ENCODE data around the gene UTP14C. TPM values are rescaled to one million over a fixed set of nuclear protein-coding genes. Genes with fewer than 3 reads are reported as not detected.
"Not testable (repeated sequence)": the region's sequence is repeated elsewhere in the genome, so short reads cannot be mapped to it uniquely, and the experiment has no call there.

Gene UTP14C
- total and polyA plus RNA-seq, 2 experiments from 2014 or later, result 10.0 to 24.7 TPM

DNA sequence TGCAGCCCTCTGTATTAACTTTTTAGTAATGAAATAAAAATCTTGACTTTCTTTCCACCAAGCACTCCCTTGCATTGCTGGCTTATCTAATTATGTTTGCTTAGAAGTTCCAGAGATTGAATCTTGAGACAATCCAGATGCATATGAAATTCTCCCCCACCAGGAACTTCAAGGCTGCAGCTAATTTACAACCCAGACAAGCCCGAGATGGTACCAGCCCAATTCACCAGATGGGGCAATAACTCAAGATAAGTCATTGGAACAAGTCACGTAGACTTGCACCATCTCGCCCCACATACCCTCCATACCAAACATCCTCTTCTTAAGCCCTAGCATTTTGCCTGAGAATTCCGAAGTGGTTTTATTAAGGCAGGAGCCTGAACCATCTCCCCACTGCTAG lies 29.0 kb downstream of the UTP14C start:
- TF ChIP-seq EZH2 (IDR thresholded peaks at IDR 0.05; ENCODE audit: borderline replicate concordance), result no peak
- TF ChIP-seq, protein P1, sequence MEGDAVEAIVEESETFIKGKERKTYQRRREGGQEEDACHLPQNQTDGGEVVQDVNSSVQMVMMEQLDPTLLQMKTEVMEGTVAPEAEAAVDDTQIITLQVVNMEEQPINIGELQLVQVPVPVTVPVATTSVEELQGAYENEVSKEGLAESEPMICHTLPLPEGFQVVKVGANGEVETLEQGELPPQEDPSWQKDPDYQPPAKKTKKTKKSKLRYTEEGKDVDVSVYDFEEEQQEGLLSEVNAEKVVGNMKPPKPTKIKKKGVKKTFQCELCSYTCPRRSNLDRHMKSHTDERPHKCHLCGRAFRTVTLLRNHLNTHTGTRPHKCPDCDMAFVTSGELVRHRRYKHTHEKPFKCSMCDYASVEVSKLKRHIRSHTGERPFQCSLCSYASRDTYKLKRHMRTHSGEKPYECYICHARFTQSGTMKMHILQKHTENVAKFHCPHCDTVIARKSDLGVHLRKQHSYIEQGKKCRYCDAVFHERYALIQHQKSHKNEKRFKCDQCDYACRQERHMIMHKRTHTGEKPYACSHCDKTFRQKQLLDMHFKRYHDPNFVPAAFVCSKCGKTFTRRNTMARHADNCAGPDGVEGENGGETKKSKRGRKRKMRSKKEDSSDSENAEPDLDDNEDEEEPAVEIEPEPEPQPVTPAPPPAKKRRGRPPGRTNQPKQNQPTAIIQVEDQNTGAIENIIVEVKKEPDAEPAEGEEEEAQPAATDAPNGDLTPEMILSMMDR (IDR thresholded peaks at IDR 0.05; ENCODE audit: poor library complexity), result no peak
- TF ChIP-seq EZH2phosphoT487 (IDR thresholded peaks at IDR 0.05; ENCODE audit: low read depth, severe bottlenecking, unreplicated experiment), result no peak
- Histone ChIP-seq H3K27me3 (no peaks in the 10 kb centered on the region), H3K79me2 (no peaks in the 10 kb centered on the region), H3K27ac (peak overlapping the region; percentile 15), H3K9me2 (replicated peaks; ENCODE audit: insufficient read depth) (no peaks in the 10 kb centered on the region), H2AFZ (no peak overlapping the region), H3K4me1 (ENCODE audit: insufficient read depth) (no peaks in the 10 kb centered on the region), H3K4me3 (no peak overlapping the region), H3K36me3 (replicated peaks; ENCODE audit: insufficient read depth, low read depth) (no peaks in the 10 kb centered on the region), H3K4me2 (peak overlapping the region; percentile 35), H3K9me3 (ENCODE audit: low read depth) (no peaks in the 10 kb centered on the region), H4K20me1 (ENCODE audit: insufficient read depth, poor library complexity, severe bottlenecking) (no peaks in the 10 kb centered on the region)
- peak; percentile 59 for DNase-seq (ENCODE audit: low spot score)
- 44% methylated on average over 4 of the region's 4 CpGs for WGBS (ENCODE audit: low lambda C conversion rate, missing lambda C conversion rate)

DNA sequence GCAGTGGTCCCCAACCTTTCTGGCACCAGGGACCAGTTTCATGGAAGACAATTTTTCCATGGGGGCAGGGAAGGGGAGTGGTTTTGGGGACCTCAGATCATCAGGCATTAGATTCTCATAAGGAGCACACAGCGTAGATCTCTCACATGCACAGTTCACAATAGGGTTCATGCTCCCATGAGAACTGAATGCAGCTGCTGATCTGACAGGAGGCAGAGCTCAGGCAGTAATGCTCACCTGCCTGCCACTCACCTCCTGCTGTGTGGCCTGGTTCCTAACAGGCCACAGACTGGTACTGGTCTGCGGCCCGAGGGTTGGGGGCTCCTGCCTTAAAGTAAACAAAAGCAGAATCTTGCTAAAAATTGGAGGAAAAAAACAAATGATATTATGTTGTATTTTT lies 36.6 kb downstream of the UTP14C start:
- H4K20me1 ChIP-seq (ENCODE audit: insufficient read depth, poor library complexity, severe bottlenecking); H3K4me3 ChIP-seq; H3K4me2 ChIP-seq; H3K79me2 ChIP-seq; DNase-seq (ENCODE audit: low spot score); H3K27ac ChIP-seq; H3K4me1 ChIP-seq (ENCODE audit: insufficient read depth); H2AFZ ChIP-seq; H3K27me3 ChIP-seq; H3K9me3 ChIP-seq (ENCODE audit: low read depth); H3K9me2 ChIP-seq (replicated peaks; ENCODE audit: insufficient read depth); H3K36me3 ChIP-seq (replicated peaks; ENCODE audit: insufficient read depth, low read depth): not testable (repeated sequence)
- WGBS (ENCODE audit: low lambda C conversion rate, missing lambda C conversion rate), result 86% methylated on average over 3 of the region's 3 CpGs

DNA sequence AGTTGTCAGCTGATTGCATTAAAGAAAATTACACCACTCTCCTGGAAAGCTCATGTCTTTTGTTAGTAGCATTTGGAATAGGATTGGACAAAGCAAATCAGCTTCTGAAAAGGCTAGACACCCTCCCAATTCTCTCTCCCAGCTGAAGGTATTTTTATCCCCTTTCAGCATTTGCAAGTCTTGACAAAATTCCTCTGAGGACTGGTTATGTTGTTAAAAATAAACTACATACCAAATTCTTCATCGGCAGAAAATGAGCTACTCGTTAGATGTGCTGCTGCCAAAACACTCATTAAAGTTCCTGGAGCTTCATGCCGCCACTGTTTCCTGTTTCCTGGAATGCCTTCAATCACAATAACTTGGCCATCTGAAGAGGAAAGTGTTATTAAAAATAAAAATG lies 37.1 kb downstream of the UTP14C start:
- no peak for DNase-seq (ENCODE audit: low spot score)
- 51% methylated on average over 3 of the region's 3 CpGs for WGBS (ENCODE audit: low lambda C conversion rate, missing lambda C conversion rate)
- Histone ChIP-seq H3K4me1 (ENCODE audit: insufficient read depth) (no peaks in the 10 kb centered on the region), H3K36me3 (replicated peaks; ENCODE audit: insufficient read depth, low read depth) (no peaks in the 10 kb centered on the region), H2AFZ (no peak overlapping the region), H3K9me2 (replicated peaks; ENCODE audit: insufficient read depth) (no peaks in the 10 kb centered on the region), H3K9me3 (ENCODE audit: low read depth) (peaks cover under 1% of the 10 kb centered on the region), H3K4me3 (no peak overlapping the region), H3K27me3 (no peaks in the 10 kb centered on the region), H3K27ac (no peak overlapping the region), H3K4me2 (no peak overlapping the region), H3K79me2 (no peaks in the 10 kb centered on the region), H4K20me1 (ENCODE audit: insufficient read depth, poor library complexity, severe bottlenecking) (no peaks in the 10 kb centered on the region)
- TF ChIP-seq, protein P1 (IDR thresholded peaks at IDR 0.05; ENCODE audit: poor library complexity), result no peak
- TF ChIP-seq EZH2phosphoT487 (IDR thresholded peaks at IDR 0.05; ENCODE audit: low read depth, severe bottlenecking, unreplicated experiment) (no peak), EZH2 (IDR thresholded peaks at IDR 0.05; ENCODE audit: borderline replicate concordance) (no peak)

DNA sequence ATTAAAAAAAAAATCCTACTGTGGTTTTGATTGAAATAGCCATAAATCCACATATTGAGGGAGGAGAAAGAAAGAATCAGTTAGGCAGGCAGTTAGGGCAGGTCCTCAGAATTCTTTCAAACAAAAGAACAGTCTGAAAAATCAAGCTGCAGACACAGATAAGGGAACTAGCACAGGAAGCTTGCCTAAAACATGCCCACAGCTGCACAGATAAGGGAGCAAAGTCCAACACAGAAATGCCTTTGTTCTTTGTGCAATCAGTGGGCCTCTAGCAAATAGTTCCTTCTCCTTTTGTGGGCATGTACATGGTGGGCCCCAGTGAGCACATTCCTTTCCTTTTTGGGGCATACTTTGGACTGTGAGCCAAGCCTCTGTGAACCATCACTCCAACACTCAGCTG lies 42.7 kb downstream of the UTP14C start:
- Histone ChIP-seq H3K27me3 (no peaks in the 10 kb centered on the region), H3K9me3 (ENCODE audit: low read depth) (peaks cover 13% of the 10 kb centered on the region), H3K36me3 (replicated peaks; ENCODE audit: insufficient read depth, low read depth) (no peaks in the 10 kb centered on the region)

More for the DNA sequence above, 42.7 kb downstream of the UTP14C start:
- Histone ChIP-seq H3K4me3 (no peak overlapping the region), H2AFZ (no peak overlapping the region), H3K4me1 (ENCODE audit: insufficient read depth) (no peaks in the 10 kb centered on the region), H4K20me1 (ENCODE audit: insufficient read depth, poor library complexity, severe bottlenecking) (no peaks in the 10 kb centered on the region), H3K79me2 (no peaks in the 10 kb centered on the region), H3K27ac (no peak overlapping the region), H3K4me2 (no peak overlapping the region), H3K9me2 (replicated peaks; ENCODE audit: insufficient read depth) (no peaks in the 10 kb centered on the region)
- DNase-seq (ENCODE audit: low spot score), result no peak
- TF ChIP-seq EZH2phosphoT487 (IDR thresholded peaks at IDR 0.05; ENCODE audit: low read depth, severe bottlenecking, unreplicated experiment) (no peak), EZH2 (IDR thresholded peaks at IDR 0.05; ENCODE audit: borderline replicate concordance) (no peak)
- TF ChIP-seq, protein P1 (IDR thresholded peaks at IDR 0.05; ENCODE audit: poor library complexity), result no peak
